HPDE6-E6E7 (cell line): ENCODE results near the gene STAM.
A peak's percentile ranks its signal among the peaks of the same experiment; 100 is the strongest.
"Not testable (repeated sequence)": the region's sequence is repeated elsewhere in the genome, so short reads cannot be mapped to it uniquely, and the experiment has no call there.

Experiments
- DNase-seq: peaks from one replicate; pipeline ENCODE4 v3.0.0; 2011; ENCODE audit warnings: missing footprints; ENCODE audit errors: extremely low spot score

The STAM gene

GRCh38 chr10:17643755-17644484 lies at the start of gene STAM:
Gene STAM (plus strand): TSS chr10:17644151. CDS start chr10:17644340, 189 bp downstream.
- DNase-seq: peak; percentile 43

GRCh38 chr10:17597386-17597785 lies 46.6 kb upstream of the STAM start:
- no peak for DNase-seq

DNA sequence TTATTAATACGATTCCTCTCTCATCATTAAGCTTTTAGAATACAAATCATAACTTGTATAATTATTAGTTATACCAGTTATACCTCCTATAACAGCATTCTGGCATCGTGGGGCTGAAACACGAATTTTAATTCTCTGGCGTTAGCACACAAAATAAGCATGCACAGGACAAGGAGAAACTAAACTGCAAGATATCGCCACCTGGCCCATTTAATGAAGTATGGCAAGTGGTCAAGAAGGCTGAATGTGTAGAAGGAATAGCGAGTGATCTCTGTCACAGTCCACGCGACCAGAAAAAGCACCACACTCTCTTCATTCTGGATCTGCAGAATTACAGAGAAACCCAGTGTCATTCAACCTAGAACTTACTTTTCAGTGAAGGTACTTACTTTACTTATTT lies 44.9 kb upstream of the STAM start:
- no peak for DNase-seq

- no peak for DNase-seq
Observed at GRCh38 chr10:17605936-17606335, 38.0 kb upstream of the STAM start.

DNA sequence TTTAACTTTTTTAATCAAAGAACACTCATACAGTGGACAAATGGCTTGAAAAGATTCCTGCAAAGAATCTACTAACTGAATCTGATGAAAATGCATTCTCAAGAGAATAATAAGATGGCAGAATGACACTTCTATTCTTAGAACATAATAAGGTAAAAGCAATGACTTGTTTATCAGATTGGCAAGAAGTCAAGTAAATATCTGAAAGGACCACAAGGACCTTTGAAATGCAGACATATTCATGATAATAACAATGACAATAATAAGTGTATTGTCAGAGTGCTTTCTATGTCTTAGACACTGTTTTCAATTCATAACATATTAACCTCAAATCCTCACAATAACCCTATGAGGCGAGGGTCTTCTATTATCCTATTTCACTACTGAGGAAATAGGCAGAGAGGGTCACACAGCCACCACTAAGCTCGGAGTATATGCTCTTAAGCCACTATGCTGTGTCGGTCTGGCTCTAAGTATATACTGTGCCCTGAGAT lies 37.4 kb upstream of the STAM start:
- no peak for DNase-seq

DNA sequence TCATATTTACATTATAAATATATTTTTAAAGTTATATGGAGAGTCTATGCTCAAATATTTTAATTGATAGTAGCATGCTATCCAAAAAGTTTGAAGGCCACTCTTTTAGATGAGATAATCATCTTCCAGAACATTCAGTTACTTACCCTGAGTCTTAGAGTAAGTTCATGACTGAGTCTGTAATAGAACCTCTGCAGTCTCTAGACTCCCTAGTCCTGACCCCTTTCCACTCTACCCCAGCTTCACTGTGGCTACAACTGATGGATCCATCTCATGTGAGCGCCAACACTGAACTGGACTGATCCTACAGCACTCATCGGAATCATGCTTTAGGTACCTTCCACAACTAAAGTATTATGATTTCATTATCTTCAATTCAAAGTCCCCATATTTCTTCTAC lies 36.9 kb upstream of the STAM start:
- DNase-seq: no peak

- DNase-seq: no peak
Observed at GRCh38 chr10:17607603-17608332, 36.2 kb upstream of the STAM start.

DNA sequence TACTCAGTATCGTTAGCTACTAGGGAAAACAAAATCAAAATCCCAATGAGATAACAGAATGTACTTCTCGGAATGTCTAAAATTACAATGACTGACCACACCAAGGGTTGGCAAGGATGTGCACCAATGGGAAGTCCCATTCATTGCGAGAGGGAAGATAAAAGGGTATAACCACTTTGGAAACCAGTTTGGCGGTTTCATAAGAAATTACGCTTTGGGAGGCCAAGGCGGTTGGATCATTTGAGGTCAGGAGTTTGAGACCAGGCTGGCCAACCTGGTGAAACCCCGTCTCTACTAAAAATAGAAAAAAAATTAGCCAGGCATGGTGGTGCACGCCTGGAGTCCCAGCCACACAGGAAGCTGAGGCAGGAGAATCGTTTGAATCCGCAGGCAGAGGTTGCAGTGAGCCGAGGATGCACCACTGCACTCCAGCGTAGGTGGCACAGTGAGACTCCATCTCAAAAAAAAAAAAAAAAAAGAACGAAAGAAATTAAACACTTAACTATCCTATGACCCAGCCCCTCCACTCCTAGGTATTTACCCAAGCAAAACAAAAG lies 34.4 kb upstream of the STAM start:
- DNase-seq: no peak

GRCh38 chr10:17616403-17617030 lies 27.4 kb upstream of the STAM start:
- no peak for DNase-seq

DNA sequence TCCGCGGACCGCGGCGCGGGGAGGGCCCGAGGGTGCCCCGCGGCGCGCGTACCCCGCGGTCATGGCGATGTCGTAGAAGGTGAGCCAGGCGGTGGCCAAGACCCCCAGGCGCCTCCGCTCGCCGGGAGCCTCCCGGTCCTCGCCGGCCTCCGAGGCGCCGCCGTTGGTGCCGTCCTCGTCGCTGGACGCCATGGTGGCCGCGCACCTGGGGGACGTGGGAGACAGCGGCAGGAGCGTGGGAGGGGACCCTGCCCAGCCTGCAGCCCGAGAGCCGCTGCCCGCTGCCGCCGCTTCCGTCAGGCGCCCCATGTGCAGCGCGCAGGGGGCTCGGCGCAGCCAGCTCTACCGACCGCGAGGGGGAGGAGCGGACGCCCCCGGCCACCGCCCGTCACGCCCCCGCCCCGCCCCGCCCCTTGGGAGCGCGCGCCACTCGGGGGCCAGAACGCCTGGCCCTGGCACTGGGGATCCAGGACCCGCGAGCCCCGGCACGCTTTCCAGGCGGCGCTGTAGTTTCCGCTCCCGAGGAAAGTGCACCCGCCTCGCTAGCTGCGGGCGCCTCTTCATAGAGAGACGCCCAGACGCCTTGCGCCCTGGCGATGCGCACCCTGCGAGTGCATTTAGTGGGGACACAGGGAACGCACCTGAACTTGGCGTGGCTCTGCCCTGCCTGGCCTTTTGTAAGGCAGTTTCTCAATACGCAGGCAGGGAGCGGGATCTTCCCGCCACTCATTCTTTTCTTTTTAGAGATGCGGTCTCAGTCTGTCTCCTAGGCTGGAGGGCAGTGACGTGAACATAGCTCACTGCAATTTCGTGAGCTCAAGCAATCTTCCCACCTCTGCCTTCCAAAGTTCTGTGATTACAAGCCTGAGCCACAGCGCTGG lies 26.7 kb upstream of the STAM start, which contains the start of gene HACD1:
Gene HACD1 (minus strand): TSS at position 344 of the 881 bp plus-strand sequence. CDS start 35 bp downstream, at position 309.
- DNase-seq: no peak

- no peak for DNase-seq
Observed at GRCh38 chr10:17622061-17622460, 21.9 kb upstream of the STAM start.

DNA sequence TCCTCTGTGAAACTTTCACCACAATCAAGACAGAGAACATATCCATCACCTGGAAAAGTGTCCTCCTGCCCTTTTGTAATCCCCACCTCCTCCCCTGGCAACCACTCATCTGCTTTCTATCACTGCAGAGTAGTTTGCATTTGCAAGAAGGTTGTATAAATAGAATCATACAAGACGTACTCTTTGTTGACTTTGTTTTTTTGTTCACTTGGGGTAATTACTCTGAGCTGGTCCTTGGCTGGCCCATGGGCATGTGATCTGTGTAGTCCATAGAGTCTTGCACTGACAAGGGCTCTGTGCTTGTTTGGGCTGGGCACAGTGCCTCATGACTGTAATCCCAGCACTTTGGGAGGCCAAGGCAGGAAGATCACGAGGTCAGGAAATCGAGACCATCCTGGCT lies 19.0 kb upstream of the STAM start:
- DNase-seq: no peak

- no peak for DNase-seq
Observed at GRCh38 chr10:17626656-17627055, 17.3 kb upstream of the STAM start.

GRCh38 chr10:17632590-17632989 lies 11.4 kb upstream of the STAM start:
- DNase-seq: not testable (repeated sequence)

DNA sequence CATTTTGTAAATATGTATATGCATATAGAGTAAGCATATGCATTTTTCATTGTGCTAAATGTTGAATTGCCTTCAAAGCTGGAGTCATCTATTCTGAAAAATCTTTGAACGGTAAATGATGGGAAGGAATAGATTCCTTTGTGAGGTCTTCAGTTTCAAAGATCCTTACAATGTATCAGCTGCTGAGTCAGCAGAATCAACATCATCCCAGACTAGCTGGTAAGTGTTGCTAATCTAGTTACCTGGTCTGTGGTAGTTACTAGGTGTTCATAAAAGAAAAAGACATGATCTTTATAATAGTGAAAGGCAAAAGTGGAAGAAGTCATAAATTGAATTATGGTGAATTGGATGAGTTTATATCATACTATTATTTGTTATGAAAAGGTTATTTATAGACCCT lies 10.6 kb upstream of the STAM start:
- no peak for DNase-seq

- no peak for DNase-seq
Observed at GRCh38 chr10:17637869-17638268, 6.1 kb upstream of the STAM start.

- no peak for DNase-seq
Observed at GRCh38 chr10:17640331-17640816, 3.6 kb upstream of the STAM start.

- DNase-seq: peak; percentile 28
Observed at GRCh38 chr10:17643339-17643754, 604 bp upstream of the STAM start.

GRCh38 chr10:17644485-17644943 lies 563 bp downstream of the STAM start:
- no peak for DNase-seq

DNA sequence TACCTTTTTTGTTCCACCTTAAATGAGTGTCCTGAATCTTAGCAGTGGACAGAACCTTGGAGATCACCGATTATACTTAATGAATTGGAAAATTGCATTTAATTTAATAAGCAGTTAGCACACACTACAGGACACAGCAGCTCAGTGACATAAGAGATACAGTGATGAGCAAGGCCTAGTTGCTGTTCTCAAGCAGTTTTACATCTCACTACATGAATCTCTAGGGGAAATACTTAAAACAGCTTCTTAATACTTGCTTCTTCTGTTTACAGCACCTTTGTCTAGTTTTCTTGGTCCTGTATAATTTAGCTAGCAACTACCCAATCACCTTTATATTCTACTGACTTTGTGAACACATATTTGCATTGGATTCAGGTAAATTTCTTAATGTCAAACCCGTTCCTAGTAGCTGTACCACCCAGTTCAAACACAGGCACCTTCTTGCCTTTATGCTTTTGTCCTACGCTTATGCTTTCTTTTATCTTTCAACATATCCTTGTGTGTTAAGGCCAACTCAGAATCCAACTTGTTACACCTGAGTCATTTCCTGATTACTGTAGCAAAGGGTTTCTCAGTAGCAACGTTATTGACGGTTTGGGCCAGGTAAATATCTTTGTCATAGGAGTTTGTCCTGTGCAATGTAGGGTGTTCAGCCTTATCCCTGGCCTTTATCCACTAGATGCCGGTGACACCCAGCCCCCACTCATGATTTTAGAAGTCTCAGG lies 1.8 kb downstream of the STAM start:
- peak; percentile 2 for DNase-seq
